GM10266 (cell line): ENCODE data around the gene CNTF.
"Not testable (repeated sequence)": the region's sequence is repeated elsewhere in the genome, so short reads cannot be mapped to it uniquely, and the experiment has no call there.

Experiments
- DNase-seq: peaks from one replicate; pipeline ENCODE4 v3.0.0; 2012; ENCODE audit errors: extremely low spot score
- TF ChIP-seq, protein P1 (sequence below): IDR thresholded peaks from 2 replicates; pipeline ENCODE4 v1.5.1; 2012; ENCODE audit warnings: mild to moderate bottlenecking, low read depth; ENCODE audit not compliant: control insufficient read depth, insufficient read depth; ENCODE audit errors: missing control alignments

The CNTF gene, protein sequence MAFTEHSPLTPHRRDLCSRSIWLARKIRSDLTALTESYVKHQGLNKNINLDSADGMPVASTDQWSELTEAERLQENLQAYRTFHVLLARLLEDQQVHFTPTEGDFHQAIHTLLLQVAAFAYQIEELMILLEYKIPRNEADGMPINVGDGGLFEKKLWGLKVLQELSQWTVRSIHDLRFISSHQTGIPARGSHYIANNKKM

GRCh38 chr11:58622344-58622743, at the start of gene CNTF:
Gene CNTF (plus strand): TSS chr11:58622665. CDS start chr11:58622753, 88 bp downstream.
- TF ChIP-seq, protein P1, sequence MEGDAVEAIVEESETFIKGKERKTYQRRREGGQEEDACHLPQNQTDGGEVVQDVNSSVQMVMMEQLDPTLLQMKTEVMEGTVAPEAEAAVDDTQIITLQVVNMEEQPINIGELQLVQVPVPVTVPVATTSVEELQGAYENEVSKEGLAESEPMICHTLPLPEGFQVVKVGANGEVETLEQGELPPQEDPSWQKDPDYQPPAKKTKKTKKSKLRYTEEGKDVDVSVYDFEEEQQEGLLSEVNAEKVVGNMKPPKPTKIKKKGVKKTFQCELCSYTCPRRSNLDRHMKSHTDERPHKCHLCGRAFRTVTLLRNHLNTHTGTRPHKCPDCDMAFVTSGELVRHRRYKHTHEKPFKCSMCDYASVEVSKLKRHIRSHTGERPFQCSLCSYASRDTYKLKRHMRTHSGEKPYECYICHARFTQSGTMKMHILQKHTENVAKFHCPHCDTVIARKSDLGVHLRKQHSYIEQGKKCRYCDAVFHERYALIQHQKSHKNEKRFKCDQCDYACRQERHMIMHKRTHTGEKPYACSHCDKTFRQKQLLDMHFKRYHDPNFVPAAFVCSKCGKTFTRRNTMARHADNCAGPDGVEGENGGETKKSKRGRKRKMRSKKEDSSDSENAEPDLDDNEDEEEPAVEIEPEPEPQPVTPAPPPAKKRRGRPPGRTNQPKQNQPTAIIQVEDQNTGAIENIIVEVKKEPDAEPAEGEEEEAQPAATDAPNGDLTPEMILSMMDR = no peak
- DNase-seq = no peak

DNA sequence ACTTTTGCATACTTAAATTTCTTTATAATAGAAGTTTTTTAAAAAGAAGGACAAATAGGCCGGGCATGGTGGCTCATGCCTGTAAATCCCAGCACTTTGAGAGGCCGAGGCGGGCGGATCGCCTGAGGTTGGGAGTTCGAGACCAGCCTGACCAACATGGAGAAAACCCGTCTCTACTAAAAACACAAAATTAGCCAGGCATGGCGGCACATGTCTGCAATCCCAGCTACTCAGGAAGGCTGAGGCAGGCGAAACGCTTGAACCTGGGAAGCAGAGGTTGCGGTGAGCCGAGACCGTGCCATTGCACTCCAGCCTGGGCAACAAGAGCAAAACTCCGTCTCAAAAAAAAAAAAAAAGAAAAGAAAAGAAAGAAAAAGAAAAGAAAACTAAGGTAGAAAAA, 49.6 kb upstream of the CNTF start:
- not testable (repeated sequence) for DNase-seq

DNA sequence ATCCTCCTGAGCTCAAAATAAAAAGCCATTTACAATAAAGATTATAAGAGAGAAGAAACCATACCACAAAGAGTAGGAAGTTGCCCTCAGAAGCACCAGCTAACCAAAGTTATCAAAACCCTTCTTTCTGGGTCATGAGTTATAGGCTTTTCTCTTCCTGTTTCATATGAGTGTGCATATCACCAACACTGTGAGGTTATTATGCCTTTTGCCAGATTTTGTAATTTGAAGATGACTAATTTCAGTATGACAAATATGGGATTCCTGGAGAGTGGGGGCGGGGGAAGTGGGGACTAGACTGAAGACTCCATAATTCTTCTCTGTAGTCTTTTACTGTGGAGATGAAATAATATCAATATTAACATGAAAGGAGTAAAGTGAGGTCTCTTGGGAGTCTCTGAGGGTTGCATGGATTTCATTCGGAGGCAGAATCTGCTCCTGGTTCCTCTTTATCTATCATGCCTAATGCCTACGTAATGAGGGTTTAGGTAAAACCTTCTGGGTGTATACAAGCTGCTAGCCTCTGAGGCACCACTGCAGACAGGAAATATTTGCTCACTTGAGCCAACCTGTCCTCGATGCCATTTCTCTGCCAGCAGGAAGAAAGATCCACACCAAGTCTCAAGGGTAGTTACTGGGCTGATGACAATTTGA, 48.9 kb upstream of the CNTF start:
- TF ChIP-seq, protein P1 = no peak
- peak; percentile 16 for DNase-seq

- no peak for DNase-seq
- TF ChIP-seq, protein P1 = no peak
These were observed 47.6 kb upstream of the CNTF start for GRCh38 chr11:58574881-58575280.

DNA sequence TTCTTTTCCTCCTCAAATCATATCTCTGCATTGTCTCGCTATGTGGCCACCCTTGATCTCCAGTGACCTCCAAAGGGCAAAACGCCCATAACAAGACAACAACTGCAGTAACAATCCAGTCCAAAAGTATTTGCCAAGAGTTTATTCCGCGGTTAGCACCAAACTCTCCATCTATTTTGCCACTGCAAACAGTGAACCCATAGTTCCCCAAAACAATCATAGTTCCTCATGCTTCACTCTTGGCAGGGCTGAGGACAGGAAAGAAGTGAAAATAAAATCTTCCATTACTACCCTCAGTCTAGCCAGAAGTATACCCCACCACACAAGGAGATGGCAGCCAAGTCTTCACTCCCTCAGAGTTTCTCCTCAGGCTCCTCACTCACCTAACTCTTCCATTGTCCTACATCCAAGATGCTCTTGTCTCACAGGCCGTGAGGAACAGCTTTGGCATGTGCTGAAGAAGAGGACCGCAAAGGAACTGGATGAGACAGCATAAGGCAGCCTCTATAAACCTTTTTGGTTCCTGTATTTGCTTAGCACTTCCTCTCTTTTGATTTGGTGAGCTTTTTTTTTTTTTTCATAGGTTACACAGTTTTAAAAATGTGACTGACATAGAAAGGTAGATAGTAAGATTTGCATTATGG, 47.0 kb upstream of the CNTF start, which contains the start of gene LPXN:
TSS of gene LPXN (minus strand) at position 480 of the 644 bp plus-strand sequence. CDS start at position 396, 84 bp downstream.
- peak; percentile 5 for DNase-seq
- TF ChIP-seq, protein P1 = peak; percentile 39

DNA sequence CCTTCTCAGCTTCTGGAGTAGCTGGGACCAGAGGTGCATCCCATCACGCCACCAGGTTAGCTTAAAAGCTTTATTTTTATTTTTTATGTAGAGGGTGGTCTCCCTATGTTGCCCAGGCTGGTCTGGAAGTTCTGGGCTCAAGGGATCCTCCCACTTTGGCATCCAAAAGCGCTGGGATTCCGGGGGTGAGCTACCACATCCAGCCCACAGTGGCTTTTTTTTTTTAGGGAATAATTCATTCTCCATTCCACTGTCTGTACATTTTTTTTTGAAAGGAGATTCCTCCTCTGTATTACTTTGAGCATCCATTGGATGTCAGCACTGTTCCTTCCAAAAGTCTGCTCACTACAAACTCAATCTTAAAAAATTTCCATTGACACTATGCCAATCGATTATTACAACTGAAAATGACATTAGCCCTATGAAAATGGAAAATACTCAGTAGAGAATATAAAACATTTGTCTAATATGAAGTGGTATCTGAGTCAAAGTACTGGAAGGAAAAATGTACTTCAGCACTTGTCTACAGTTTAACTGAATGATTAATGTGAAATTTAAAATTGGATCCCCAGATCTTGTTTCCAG, 45.5 kb upstream of the CNTF start:
- peak; percentile 5 for DNase-seq
- TF ChIP-seq, protein P1 = peak; percentile 27

- peak; percentile 35 for DNase-seq
- TF ChIP-seq, protein P1 = no peak
These were observed 44.8 kb upstream of the CNTF start for GRCh38 chr11:58577555-58578135.
